DOHH2 (cell line): ENCODE measurements around the gene CBFA2T2.

Source experiments
- CTCF ChIP-seq: fragments of 200-600 bp; sonication (generic); IDR thresholded peaks from one replicate; pipeline ENCODE4 v1.5.1; 2014; ENCODE audit warnings: antibody characterized with exemption, mild to moderate bottlenecking, low read depth, low read length; ENCODE audit not compliant: poor library complexity, severe bottlenecking
- EZH2phosphoT487 ChIP-seq: fragments of 200-600 bp; sonication (generic); IDR thresholded peaks from 2 replicates; pipeline ENCODE4 v1.6.1; 2017; ENCODE audit warnings: borderline replicate concordance, mild to moderate bottlenecking, antibody characterized with exemption, low read length, moderate library complexity, mixed read lengths

- TF ChIP-seq CTCF (no peak), EZH2phosphoT487 (no peak)
Measured at GRCh38 chr20:33600981-33601380, 111.1 kb downstream of the CBFA2T2 start.
